ENCODE results near the gene CHTOP. TPM values are rescaled to one million over a fixed set of nuclear protein-coding genes. Genes with fewer than 3 reads are reported as not detected.

CHTOP gene
- total and polyA plus RNA-seq, 2 of the 8 experiments (the other 6 are each of a cell fraction or from before 2014, with no cell fraction given), result 84.6 to 104 TPM

DNA sequence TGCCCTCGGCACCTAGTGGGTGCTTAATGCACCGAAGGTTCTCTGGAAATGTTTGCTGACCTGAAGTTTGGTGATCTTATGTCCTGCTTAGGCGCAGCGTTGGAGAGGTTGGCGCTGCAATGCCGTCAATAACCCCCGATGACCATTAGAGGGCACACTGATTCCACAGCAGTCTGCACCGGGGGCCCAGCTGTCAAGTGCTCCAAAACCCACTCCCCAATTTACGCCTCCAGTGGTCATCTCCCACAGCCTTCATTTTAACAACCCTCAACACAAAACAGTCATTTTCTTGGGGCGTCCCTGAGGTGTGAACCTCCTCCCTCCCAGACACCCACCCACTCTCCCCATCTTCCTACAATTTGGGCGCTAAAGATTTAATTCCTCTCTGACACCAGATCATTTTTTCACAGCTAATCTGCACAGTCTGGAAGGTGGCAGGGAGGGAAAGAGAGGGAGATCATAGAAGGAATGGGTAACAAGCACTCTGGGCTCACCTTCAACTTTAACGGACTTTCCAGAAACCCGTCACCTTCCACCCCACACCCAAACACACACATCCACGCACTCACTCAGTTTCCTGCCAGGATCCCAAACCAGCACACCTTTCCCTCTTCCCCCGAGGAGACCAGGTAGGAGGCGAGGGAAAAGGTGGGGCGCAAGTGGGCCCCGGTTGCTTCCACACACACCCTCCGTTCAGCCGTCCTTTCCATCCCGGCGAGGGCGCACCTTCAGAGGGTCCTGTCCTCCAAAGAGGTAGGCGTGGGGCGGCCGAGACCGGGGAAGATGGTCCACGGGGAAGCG lies 44.1 kb downstream of the CHTOP start:
- H3K18ac ChIP-seq (ENCODE audit: extremely low read depth, low read length), result no peak overlapping the region
- peak overlapping the region; percentile 82 to 97 for H3K4me2 ChIP-seq (ENCODE audit: insufficient read depth in 1 of 2, low read depth in 2 of 2, low read length in 2 of 2)
- no peak overlapping the region for H3K9ac ChIP-seq (replicated peaks in 1 of 4; ENCODE audit: extremely low read depth in 1 of 4, low read depth in 3 of 4, low read length in 3 of 4)
- no peak overlapping the region for H2BK120ac ChIP-seq (replicated peaks; ENCODE audit: low read depth, low read length)
- no peaks in the 10 kb centered on the region for H4K20me1 ChIP-seq (replicated peaks in 1 of 2; ENCODE audit: control insufficient read depth in 1 of 2, insufficient read depth in 2 of 2, low read length in 2 of 2)
- H4K5ac ChIP-seq (ENCODE audit: insufficient read length, low read depth, low read length), result no peak overlapping the region
- H3K27ac ChIP-seq (ENCODE audit: low read depth, low read length), result no peak overlapping the region
- peaks cover 26% of the 10 kb centered on the region for H3K23me2 ChIP-seq (ENCODE audit: low read depth, low read length)
- no peak overlapping the region for H3K4ac ChIP-seq (replicated peaks; ENCODE audit: insufficient read length, low read depth, low read length)
- DNase-seq (ENCODE audit: low read depth in 1 of 2, low spot score in 2 of 2) (peak in 1 of 2 experiments; percentile 82), FAIRE-seq (peak; percentile 97)
- 11% methylated on average over 22 of the region's 29 CpGs; no CpG with 5 or more reads in 1 of the 2 experiments for WGBS, 2 experiments (ENCODE audit: extremely low coverage in 1 of 2, insufficient coverage in 1 of 2, insufficient read length in 1 of 2, insufficient replicate concordance in 2 of 2, low coverage in 1 of 2, low lambda C conversion rate in 2 of 2, missing lambda C conversion rate in 1 of 2)
- no peak overlapping the region for H3K23ac ChIP-seq (ENCODE audit: insufficient read length)
- no peaks in the 10 kb centered on the region for H3K9me3 ChIP-seq (ENCODE audit: insufficient read depth in 2 of 2, low read depth in 1 of 2, low read length in 1 of 2)
- H2BK20ac ChIP-seq (ENCODE audit: low read length), result no peak overlapping the region
- H4K8ac ChIP-seq (ENCODE audit: extremely low read depth, insufficient read depth, low read length), result no peak overlapping the region
- H4K91ac ChIP-seq (replicated peaks; ENCODE audit: insufficient read length, low read length), result no peak overlapping the region
- no peaks in the 10 kb centered on the region for H3K36me3 ChIP-seq (ENCODE audit: control insufficient read depth in 2 of 4, insufficient read depth in 4 of 4, low read length in 3 of 4)
- H3K4me1 ChIP-seq (replicated peaks in 1 of 4; ENCODE audit: control insufficient read depth in 3 of 4, insufficient read depth in 4 of 4, low read length in 3 of 4), result peaks cover 3 to 9% (median 6%) of the 10 kb centered on the region in 4 experiments; a peak in 6 of 7 replicates
- no peak overlapping the region for H2BK12ac ChIP-seq (ENCODE audit: low read depth, low read length)
- H3K4me3 ChIP-seq (ENCODE audit: extremely low read depth in 1 of 4, insufficient read depth in 2 of 4, low read depth in 3 of 4, low read length in 4 of 4), result peak overlapping the region; percentile 38 to 76 (median 69)
- H2BK5ac ChIP-seq (ENCODE audit: low read depth, low read length), result peak overlapping the region; percentile 44; the same call in 1 of the 2 replicates
- no peak overlapping the region for H3K14ac ChIP-seq (ENCODE audit: insufficient read length)
- H2BK15ac ChIP-seq (ENCODE audit: low read length), result no peak overlapping the region
- POLR2A ChIA-PET (ENCODE audit: partially characterized antibody), result interaction anchor here (0.9 to 4.0 kb wide), 11 partner anchors 12 to 313 kb away, joined by 3 to 17 read pairs (median 6); partner anchors contain the start of genes INTS3 and RPS27
- H2AFZ ChIP-seq (ENCODE audit: low read length), result no peak overlapping the region
- no peaks in the 10 kb centered on the region for H3K79me2 ChIP-seq (ENCODE audit: control insufficient read depth in 1 of 2, insufficient read depth in 2 of 2, low read length in 2 of 2)
- peaks cover 0 to 21% (median 9%) of the 10 kb centered on the region in 4 experiments; a peak in 5 of 7 replicates for H3K27me3 ChIP-seq (replicated peaks in 1 of 4; ENCODE audit: control insufficient read depth in 3 of 4, extremely low read depth in 1 of 4, insufficient read depth in 3 of 4, low read length in 3 of 4)
- no peak overlapping the region for H2AK5ac ChIP-seq (ENCODE audit: low read depth, low read length)
- no peak overlapping the region for H3K56ac ChIP-seq (replicated peaks; ENCODE audit: insufficient read length, low read depth, low read length)
- H3K79me1 ChIP-seq (ENCODE audit: low read depth, low read length), result no peaks in the 10 kb centered on the region
- CTCF ChIA-PET (ENCODE audit: partially characterized antibody), result interaction anchor here (0.6 to 14.0 kb wide), 26 partner anchors 9 to 475 kb away, joined by 3 to 190 read pairs (median 5); partner anchors contain the start of gene SLC27A3
- TF ChIP-seq SIN3A (conservative IDR thresholded peaks at IDR 0.05 in 1 of 2, IDR thresholded peaks at IDR 0.05 in 1 of 2; ENCODE audit: low read depth in 1 of 2, low read length in 2 of 2) (peak; percentile 88 to 94; a peak in 3 of 4 replicates), TBP (IDR thresholded peaks at IDR 0.05; ENCODE audit: low read depth, low read length) (no peak), KDM5A (IDR thresholded peaks at IDR 0.05; ENCODE audit: low read length) (no peak), BACH1 (IDR thresholded peaks at IDR 0.05; ENCODE audit: low read length) (peak; percentile 79), ATF3 (IDR thresholded peaks at IDR 0.05; ENCODE audit: insufficient read depth, low read depth, low read length) (no peak), RAD21 (IDR thresholded peaks at IDR 0.05 in 1 of 2, conservative IDR thresholded peaks at IDR 0.05 in 1 of 2; ENCODE audit: low read depth in 2 of 2, low read length in 2 of 2) (peak; percentile 94 to 95), POLR2A (IDR thresholded peaks at IDR 0.05; ENCODE audit: control extremely low read depth in 1 of 2, low read depth in 2 of 2, low read length in 2 of 2) (no peak), CEBPB (IDR thresholded peaks at IDR 0.05; ENCODE audit: low read depth, low read length) (no peak), EP300 (IDR thresholded peaks at IDR 0.05; ENCODE audit: borderline replicate concordance in 1 of 2, low read depth in 2 of 2, low read length in 2 of 2) (no peak)
- TF ChIP-seq, protein P1, sequence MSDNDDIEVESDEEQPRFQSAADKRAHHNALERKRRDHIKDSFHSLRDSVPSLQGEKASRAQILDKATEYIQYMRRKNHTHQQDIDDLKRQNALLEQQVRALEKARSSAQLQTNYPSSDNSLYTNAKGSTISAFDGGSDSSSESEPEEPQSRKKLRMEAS (IDR thresholded peaks at IDR 0.05), result peak; percentile 37; the same call in 1 of the 2 replicates
